K562 (cell line): ENCODE results near the gene NAA80. TPM values are rescaled to one million over a fixed set of nuclear protein-coding genes. Genes with fewer than 3 reads are reported as not detected.

ENCODE experiments used
- BRF2 ChIP-seq: IDR thresholded peaks from 3 replicates; pipeline ENCODE4 v1.6.1; 2011; ENCODE audit warnings: borderline replicate concordance, mild to moderate bottlenecking; ENCODE audit not compliant: insufficient read length, insufficient read depth
- EWSR1 ChIP-seq: fragments of 450-650 bp; IDR thresholded peaks from 2 replicates; pipeline ENCODE4 v1.6.1; 2018; ENCODE audit warnings: borderline replicate concordance, mild to moderate bottlenecking, low read depth, moderate library complexity; ENCODE audit not compliant: partially characterized antibody
- FOXP1 ChIP-seq: sonication (generic); formaldehyde crosslinking; IDR thresholded peaks from 2 replicates; pipeline ENCODE4 v1.8.0; 2022; ENCODE audit warnings: mild to moderate bottlenecking, missing genetic modification reagents
- HMG20A ChIP-seq: fragments of 450-650 bp; formaldehyde crosslinking; conservative IDR thresholded peaks from 2 replicates; pipeline ENCODE4 v1.4.0; 2020; ENCODE audit warnings: mild to moderate bottlenecking, mixed read lengths
- KDM1A ChIP-seq, 2 experiments: fragments of 450-650 bp; IDR thresholded peaks; 2 replicates each; pipeline ENCODE4 v1.6.1; 2016; ENCODE audit warnings: mild to moderate bottlenecking in 2 of 2
- RBM15 ChIP-seq: fragments of 200-400 bp; formaldehyde crosslinking; IDR thresholded peaks from 2 replicates; pipeline ENCODE4 v1.6.1; 2018; ENCODE audit warnings: mild to moderate bottlenecking, low read length, moderate library complexity; ENCODE audit not compliant: insufficient read depth
- SMARCE1 ChIP-seq: fragments of 450-650 bp; IDR thresholded peaks from 2 replicates; pipeline ENCODE4 v1.7.1; 2016; ENCODE audit warnings: mild to moderate bottlenecking
- SNAPC5 ChIP-seq: fragments of 250-450 bp; sonication (Bioruptor Pico); IDR thresholded peaks from 2 replicates; pipeline ENCODE4 v1.8.0; 2021; ENCODE audit warnings: moderate library complexity, mild to moderate bottlenecking, inconsistent platforms
- TSC22D4 ChIP-seq: fragments of 450-650 bp; IDR thresholded peaks from 2 replicates; pipeline ENCODE4 v1.6.1; 2016; ENCODE audit warnings: missing genetic modification characterization, missing biosample characterization, control low read depth
- ZKSCAN1 ChIP-seq: fragments of 150-350 bp; IDR thresholded peaks from 2 replicates; pipeline ENCODE4 v1.6.1; 2016; ENCODE audit warnings: low read depth, low read length
- ZNF146 ChIP-seq: IDR thresholded peaks from one replicate; pipeline ENCODE4 v1.6.1; 2018; ENCODE audit warnings: missing compliant biosample characterization; ENCODE audit not compliant: unreplicated experiment
- ZNF239 ChIP-seq: fragments of 250-450 bp; sonication (Bioruptor Pico); IDR thresholded peaks from 2 replicates; pipeline ENCODE4 v1.4.0; 2020; ENCODE audit warnings: mild to moderate bottlenecking
- ZNF717 ChIP-seq: fragments of 250-450 bp; sonication (Bioruptor Pico); IDR thresholded peaks from 2 replicates; pipeline ENCODE4 v1.5.0; 2021
- polyA plus RNA-seq, 8 experiments: library from polyadenylated mRNA; depleted of rRNA in 4 of 8; stranded (reverse) in 5 of 8; unstranded in 3 of 8; fragments of >200 nt; fragmentation: Nextera tagmentation in 2 of 8; fragmentation: Illumina TruSeq in 1 of 8; extraction: Ambion mirVana in 2 of 8; extraction: Trizol in 1 of 8; gene quantifications; 2 replicates each; pipeline versions ENCODE4 v1.2.1 to v1.2.3, GENCODE V29; 2011 to 2014; ENCODE audit warnings: inconsistent platforms in 1 of 8, missing spikeins in 1 of 8
- total RNA-seq, 7 experiments: library from RNA; depleted of rRNA in 6 of 7; stranded (reverse); fragments of >200 nt in 6 of 7; fragmentation: Illumina TruSeq in 2 of 7; extraction: Trizol in 2 of 7; gene quantifications; 2 replicates each; pipeline versions ENCODE4 v1.2.1 to v1.2.3, GENCODE V29; 2011 to 2021; ENCODE audit warnings: low replicate concordance in 1 of 7
- TF ChIP-seq, protein P1 (sequence below): sonication (generic); formaldehyde crosslinking; IDR thresholded peaks from 2 replicates; pipeline ENCODE4 v1.8.1; 2023; ENCODE audit warnings: mild to moderate bottlenecking, missing genetic modification reagents
- TF ChIP-seq, protein P2 (sequence below): fragments of 450-650 bp; formaldehyde crosslinking; IDR thresholded peaks from 2 replicates; pipeline ENCODE4 v1.4.0; 2020; ENCODE audit warnings: mild to moderate bottlenecking, moderate library complexity
- TF ChIP-seq, protein P3 (sequence below): fragments of 250-450 bp; sonication (Bioruptor Pico); IDR thresholded peaks from 2 replicates; pipeline ENCODE4 v1.8.0; 2021; ENCODE audit warnings: moderate library complexity, mild to moderate bottlenecking, inconsistent platforms
- TF ChIP-seq, protein P4 (sequence below): sonication (generic); formaldehyde crosslinking; IDR thresholded peaks from 2 replicates; pipeline ENCODE4 v1.8.0; 2022; ENCODE audit warnings: mild to moderate bottlenecking, missing genetic modification reagents, borderline replicate concordance

Gene NAA80
- total and polyA plus RNA-seq, 9 of the 15 experiments (the other 6 are each of a cell fraction or from before 2014, with no cell fraction given), result 0.82 to 24.0 (median 8.6) TPM

- TF ChIP-seq, protein P1, sequence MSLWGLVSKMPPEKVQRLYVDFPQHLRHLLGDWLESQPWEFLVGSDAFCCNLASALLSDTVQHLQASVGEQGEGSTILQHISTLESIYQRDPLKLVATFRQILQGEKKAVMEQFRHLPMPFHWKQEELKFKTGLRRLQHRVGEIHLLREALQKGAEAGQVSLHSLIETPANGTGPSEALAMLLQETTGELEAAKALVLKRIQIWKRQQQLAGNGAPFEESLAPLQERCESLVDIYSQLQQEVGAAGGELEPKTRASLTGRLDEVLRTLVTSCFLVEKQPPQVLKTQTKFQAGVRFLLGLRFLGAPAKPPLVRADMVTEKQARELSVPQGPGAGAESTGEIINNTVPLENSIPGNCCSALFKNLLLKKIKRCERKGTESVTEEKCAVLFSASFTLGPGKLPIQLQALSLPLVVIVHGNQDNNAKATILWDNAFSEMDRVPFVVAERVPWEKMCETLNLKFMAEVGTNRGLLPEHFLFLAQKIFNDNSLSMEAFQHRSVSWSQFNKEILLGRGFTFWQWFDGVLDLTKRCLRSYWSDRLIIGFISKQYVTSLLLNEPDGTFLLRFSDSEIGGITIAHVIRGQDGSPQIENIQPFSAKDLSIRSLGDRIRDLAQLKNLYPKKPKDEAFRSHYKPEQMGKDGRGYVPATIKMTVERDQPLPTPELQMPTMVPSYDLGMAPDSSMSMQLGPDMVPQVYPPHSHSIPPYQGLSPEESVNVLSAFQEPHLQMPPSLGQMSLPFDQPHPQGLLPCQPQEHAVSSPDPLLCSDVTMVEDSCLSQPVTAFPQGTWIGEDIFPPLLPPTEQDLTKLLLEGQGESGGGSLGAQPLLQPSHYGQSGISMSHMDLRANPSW (CRISPR knock-in tag), result no peak; the same call in 1 of the 2 replicates
- TF ChIP-seq RBM15 (no peak), SNAPC5 (CRISPR knock-in tag) (no peak), SMARCE1 (no peak), HMG20A (CRISPR knock-in tag) (no peak), KDM1A (IDR thresholded peaks at IDR 0.05) (no peak), BRF2 (no peak), ZNF239 (CRISPR knock-in tag) (no peak), FOXP1 (CRISPR knock-in tag) (no peak), EWSR1 (no peak), TSC22D4 (tag) (no peak), ZKSCAN1 (no peak), ZNF146 (CRISPR knock-in tag) (no peak), ZNF717 (no peak)
- TF ChIP-seq, protein P2, sequence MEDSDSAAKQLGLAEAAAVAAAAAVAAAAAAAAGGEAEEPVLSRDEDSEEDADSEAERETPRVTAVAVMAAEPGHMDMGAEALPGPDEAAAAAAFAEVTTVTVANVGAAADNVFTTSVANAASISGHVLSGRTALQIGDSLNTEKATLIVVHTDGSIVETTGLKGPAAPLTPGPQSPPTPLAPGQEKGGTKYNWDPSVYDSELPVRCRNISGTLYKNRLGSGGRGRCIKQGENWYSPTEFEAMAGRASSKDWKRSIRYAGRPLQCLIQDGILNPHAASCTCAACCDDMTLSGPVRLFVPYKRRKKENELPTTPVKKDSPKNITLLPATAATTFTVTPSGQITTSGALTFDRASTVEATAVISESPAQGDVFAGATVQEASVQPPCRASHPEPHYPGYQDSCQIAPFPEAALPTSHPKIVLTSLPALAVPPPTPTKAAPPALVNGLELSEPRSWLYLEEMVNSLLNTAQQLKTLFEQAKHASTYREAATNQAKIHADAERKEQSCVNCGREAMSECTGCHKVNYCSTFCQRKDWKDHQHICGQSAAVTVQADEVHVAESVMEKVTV (CRISPR knock-in tag), result no peak
- TF ChIP-seq, protein P3, sequence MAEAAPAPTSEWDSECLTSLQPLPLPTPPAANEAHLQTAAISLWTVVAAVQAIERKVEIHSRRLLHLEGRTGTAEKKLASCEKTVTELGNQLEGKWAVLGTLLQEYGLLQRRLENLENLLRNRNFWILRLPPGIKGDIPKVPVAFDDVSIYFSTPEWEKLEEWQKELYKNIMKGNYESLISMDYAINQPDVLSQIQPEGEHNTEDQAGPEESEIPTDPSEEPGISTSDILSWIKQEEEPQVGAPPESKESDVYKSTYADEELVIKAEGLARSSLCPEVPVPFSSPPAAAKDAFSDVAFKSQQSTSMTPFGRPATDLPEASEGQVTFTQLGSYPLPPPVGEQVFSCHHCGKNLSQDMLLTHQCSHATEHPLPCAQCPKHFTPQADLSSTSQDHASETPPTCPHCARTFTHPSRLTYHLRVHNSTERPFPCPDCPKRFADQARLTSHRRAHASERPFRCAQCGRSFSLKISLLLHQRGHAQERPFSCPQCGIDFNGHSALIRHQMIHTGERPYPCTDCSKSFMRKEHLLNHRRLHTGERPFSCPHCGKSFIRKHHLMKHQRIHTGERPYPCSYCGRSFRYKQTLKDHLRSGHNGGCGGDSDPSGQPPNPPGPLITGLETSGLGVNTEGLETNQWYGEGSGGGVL (CRISPR knock-in tag), result no peak
- TF ChIP-seq, protein P4, sequence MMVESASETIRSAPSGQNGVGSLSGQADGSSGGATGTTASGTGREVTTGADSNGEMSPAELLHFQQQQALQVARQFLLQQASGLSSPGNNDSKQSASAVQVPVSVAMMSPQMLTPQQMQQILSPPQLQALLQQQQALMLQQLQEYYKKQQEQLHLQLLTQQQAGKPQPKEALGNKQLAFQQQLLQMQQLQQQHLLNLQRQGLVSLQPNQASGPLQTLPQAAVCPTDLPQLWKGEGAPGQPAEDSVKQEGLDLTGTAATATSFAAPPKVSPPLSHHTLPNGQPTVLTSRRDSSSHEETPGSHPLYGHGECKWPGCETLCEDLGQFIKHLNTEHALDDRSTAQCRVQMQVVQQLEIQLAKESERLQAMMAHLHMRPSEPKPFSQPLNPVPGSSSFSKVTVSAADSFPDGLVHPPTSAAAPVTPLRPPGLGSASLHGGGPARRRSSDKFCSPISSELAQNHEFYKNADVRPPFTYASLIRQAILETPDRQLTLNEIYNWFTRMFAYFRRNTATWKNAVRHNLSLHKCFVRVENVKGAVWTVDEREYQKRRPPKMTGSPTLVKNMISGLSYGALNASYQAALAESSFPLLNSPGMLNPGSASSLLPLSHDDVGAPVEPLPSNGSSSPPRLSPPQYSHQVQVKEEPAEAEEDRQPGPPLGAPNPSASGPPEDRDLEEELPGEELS (CRISPR knock-in tag), result no peak
Measured at GRCh38 chr3:50337175-50337861, 38.1 kb upstream of the NAA80 start (continued).
